CD4-positive, alpha-beta T cell treated with Interleukin-6 for 4 hours (primary cell): ENCODE results near the gene PWP1.
"Not testable (repeated sequence)": the region's sequence is repeated elsewhere in the genome, so short reads cannot be mapped to it uniquely, and the experiment has no call there.

ENCODE experiments used
- DNase-seq: peaks from one replicate; pipeline ENCODE4 v3.0.0-alpha.2; 2020; ENCODE audit warnings: mixed read lengths

Gene PWP1

DNA sequence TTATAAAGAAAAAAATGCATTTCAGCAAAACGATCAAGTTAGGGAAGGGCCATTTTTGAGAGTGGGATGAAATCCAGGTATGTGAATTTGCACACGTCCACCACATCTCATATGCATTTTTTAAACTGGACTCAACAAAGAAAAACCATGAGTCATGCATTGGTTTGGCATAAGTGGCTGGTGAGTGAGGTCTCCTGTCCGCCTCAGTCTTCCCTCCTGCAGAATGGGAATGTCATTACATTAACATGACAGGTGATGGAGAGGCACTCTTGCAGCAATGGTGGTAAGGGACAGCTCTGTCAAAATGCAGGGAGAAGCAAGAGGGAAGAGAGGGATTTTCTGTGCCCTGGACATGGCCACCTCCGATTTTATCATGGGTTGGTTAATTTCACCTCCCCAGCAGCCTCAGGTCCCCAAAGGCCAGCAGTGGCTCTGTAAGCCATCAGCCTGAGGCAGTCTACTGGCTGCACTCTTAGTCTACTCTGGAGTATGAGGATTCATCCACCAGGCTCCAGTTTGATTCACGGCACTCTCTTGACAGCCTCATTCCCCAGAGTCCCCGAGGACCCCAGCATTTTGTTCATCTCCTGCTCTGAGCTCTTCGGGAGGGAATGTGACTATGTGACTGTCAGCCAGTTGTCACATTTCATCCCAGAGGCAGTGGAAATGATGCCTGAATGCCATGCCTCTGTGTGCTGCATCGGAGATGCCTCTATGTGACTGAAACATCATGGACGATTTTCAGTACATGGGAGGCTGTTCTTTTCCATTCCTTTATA lies 17.1 kb upstream of the PWP1 start:
- no peak for DNase-seq

GRCh38 chr12:107669946-107670345 lies 15.7 kb upstream of the PWP1 start:
- DNase-seq = no peak

DNA sequence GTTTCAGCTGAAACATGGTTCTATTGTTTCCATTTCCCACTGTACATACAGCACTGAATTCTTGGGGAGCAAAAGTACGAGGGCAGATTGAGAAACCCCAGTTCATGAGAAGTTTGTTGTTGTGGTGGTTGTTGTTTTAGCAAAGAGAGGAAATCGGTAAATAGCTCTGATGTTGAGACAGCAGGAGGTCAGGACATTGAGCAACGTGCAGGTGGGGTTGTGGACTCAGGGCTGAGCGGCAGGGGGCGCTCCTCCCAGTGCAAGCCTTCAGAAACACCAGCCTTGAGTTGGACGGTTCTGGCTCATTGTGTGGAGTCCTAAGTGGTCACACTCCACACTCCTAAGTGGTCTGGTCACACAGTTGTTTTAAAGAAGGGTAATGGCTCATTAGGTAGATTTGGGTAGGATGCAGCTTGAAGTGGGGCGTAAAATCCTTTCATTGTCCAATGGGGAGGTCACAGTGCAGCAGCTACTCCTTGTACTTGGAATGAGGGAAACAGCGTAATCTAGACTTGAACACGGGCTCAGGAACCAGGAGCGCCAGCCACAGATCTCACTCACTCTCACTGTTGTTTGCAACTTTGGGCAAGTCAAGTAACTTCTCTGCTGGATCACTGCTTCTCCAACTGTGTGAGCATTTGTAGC lies 14.5 kb upstream of the PWP1 start:
- peak; percentile 43 for DNase-seq

- DNase-seq = no peak
Measured at GRCh38 chr12:107677671-107678070, 7.9 kb upstream of the PWP1 start.

DNA sequence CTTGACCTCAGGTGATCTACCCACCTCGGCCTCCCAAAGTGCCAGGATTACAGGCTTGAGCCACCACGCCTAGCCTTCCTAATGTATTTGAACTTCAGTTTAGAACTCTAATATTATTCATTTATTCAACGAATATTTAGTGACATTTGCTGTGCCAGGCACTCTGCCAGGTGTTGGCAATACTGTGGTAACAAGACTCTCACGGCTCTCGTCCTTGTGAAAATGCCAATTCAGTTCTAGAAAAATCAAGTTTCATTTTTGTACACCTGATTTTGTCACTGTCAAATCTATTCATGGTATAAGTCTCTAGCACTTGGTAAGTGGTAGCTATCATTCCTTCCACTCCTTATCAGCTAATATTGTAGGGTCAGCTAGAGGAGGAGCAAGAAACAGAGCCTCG lies 6.3 kb upstream of the PWP1 start:
- no peak for DNase-seq

GRCh38 chr12:107681455-107681835 lies 4.2 kb upstream of the PWP1 start:
- DNase-seq = no peak

DNA sequence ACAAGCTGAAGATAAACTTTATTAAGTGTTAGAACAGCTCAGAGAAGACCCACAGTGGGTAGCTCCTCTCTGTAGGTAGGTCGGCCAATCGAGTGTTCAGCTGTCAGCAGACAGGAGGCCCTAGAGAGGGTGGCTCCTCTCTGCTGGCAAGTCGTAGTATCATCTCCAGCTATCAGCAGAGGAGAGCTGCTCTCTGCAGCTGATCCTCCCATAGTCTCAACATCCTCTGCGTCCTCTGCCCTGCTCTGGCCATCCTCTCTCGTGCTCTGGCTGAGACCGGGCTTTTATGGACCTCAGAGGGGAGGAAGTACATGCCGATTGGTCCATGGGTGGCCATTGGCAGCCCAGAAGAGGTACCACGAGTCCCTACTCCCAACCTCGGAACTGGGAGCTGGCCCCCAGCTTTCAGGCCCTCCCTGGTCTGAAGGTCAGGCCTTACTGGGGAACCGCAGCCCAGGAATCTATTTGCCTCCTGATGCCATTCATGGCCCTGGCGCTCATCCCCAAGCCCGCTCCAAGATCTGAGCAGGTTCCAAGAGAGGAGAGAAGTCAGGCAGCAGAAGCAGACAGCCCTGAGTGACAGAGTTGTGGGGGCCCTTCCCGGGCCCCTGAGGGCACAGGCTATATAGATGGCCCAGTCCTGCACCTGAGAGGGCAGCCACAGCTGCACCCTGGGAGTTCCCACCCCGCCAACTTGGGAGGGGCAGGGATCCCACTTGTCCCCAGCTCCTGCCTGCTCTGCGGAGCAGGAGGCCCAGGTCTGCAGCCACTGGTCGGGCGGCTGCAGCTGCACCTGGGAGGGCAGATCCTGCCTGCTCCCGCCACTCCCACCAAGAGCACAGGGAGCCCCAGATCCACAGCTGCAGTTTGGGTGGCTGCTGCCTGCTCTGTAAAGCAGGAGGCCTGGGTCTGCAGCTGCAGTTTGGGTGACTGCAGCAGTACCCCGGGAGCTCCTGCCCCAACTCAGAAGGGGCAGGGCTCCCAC lies 3.5 kb upstream of the PWP1 start:
- no peak for DNase-seq

DNA sequence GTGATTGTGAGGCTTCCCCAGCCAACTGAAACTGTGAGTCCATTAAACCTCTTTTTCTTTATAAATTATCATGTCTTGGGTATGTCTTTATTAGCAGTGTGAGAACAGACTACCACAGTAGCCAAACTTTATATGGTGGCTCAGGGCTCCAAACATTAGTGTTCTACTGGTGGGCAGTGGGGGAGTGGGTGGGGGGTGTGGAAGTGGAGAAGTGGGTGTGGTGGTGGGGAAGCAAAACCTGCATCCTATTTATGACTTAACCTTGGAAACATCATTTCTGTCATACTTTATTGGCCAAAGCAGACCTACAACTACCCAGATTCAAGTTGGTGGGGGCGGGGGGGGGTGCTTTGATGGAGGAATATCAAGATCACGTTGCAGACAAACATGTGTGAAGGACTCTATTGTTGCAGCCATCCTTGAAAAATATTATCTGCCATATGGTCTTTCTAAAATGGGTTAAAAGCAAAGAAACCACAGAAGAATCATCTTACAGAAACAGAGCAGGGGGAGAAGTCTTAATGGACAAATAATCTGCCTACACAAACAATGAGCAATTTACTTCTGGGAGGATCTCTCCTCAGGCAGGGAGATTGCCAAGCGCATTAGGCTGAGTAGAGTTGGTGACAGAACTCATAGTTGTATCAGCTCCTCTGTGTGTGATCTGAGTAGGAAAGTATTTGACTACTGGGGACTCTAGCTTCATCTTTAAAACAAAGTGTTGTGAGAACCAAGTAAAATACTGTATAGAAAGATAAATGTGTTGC lies 1.4 kb upstream of the PWP1 start:
- no peak for DNase-seq

GRCh38 chr12:107684990-107685359 lies 624 bp upstream of the PWP1 start:
- peak; percentile 18 for DNase-seq

DNA sequence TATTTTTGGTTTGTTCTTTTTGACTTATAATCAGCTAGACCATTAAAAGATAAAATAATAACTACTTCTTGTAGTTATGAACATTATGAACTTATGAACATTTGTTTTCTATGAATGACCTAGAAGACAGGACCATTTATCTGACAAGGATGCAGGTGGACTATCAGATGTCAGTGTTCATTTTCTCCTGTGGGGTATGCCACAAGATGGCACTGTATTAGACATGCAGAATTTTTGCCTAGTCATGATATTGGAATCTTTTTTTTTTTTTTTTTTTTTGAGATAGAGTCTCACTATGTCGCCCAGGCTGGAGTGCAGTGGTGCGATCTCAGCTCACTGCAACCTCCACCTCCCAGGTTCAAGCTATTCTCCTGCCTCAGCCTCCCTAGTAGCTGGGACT lies 10.2 kb downstream of the PWP1 start:
- DNase-seq = not testable (repeated sequence)

GRCh38 chr12:107702106-107702505 lies 16.5 kb downstream of the PWP1 start:
- no peak for DNase-seq

DNA sequence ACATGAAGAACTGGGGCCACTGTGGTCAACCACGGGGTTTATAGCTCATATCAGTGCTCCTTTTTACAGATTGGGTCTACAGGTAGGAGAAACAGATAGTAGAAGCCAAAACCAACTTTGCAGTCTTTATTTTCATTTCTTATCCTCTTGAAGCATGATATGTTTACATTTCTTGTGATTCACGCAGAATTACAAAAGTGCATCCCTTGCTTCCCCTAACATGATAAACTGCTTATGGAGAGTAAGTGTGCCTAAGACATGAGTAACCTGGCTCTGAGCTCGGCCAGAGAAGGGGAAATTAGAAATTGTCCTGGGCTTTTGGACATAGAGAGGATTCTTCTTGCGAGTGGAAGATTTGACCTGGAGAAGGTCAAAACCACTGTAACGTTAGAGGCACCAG lies 18.4 kb downstream of the PWP1 start:
- no peak for DNase-seq

- DNase-seq = not testable (repeated sequence)
Measured at GRCh38 chr12:107705522-107705921, 19.9 kb downstream of the PWP1 start.

GRCh38 chr12:107715780-107716179 lies 30.2 kb downstream of the PWP1 start:
- DNase-seq = no peak

DNA sequence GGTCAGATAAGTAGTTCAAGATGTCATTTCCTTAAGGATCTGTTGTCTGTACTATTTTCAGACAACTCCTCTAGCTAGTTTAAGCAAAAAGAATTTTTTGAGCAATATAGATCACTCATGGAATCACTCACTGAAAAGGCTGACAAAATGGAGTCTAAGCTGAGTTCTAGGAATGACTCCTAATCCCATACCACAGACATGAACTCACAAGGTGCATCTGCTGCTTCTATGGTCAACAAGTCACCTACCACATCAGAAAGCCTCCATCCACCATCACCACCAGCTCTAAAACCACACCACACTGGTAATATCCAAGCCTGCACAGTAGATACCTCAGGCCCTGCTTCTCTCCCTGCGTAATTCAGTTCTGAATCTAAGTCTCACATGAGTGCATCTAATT lies 33.0 kb downstream of the PWP1 start:
- DNase-seq = no peak

DNA sequence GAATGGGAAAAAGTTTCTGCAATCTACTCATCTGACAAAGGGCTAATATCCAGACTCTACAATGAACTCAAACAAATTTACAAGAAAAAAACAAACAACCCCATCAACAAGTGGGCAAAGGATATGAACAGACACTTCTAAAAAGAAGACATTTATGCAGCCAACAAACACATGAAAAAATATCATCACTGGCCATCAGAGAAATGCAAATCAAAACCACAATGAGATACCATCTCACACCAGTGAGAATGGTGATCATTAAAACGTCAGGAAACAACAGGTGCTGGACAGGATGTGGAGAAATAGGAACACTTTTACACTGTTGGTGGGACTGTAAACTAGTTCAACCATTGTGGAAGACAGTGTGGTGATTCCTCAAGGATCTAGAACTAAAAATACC lies 41.7 kb downstream of the PWP1 start:
- DNase-seq = not testable (repeated sequence)

GRCh38 chr12:107727742-107728141 lies 42.1 kb downstream of the PWP1 start:
- not testable (repeated sequence) for DNase-seq

- DNase-seq = no peak
Measured at GRCh38 chr12:107730618-107731341, 45.2 kb downstream of the PWP1 start.

DNA sequence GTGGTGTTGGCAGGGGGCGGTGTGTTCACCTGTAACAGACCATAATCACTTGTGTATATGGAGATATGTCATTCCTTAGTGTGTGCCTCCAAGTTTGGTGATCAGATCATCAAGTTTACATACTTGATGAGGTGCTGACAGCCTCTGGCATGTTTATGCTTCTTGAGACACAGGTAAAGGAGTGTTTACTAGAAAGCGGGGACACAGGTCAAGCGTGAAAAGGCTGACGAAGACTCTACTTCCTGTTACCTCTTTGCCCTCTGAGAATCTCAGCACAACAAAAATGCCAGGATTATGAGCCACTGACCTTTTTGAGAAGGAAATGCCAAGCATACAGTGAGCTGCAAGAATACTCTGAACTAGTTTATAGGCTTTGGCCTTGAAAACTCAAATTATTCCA lies 45.8 kb downstream of the PWP1 start:
- DNase-seq = no peak

DNA sequence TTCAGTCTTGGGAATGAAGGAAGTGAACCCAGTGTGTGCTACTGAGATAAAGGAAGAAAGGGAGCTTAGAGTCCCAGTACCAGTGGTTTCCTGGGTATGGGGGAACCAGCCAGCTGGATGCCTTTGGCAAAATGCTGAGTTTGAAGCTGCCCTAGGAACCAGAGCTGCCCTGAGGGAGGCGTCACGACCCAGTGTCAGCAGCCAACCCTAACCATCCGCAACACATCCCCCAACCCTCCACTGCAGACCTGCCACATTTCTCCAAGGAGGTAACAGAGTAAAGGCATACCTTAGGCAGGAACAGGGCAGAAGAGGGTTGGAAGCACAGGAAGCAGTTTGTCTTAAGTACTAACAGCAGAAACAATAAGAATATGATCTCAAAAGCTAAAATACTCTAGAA lies 46.8 kb downstream of the PWP1 start:
- DNase-seq = no peak

- no peak for DNase-seq
Measured at GRCh38 chr12:107734139-107734538, 48.5 kb downstream of the PWP1 start.

DNA sequence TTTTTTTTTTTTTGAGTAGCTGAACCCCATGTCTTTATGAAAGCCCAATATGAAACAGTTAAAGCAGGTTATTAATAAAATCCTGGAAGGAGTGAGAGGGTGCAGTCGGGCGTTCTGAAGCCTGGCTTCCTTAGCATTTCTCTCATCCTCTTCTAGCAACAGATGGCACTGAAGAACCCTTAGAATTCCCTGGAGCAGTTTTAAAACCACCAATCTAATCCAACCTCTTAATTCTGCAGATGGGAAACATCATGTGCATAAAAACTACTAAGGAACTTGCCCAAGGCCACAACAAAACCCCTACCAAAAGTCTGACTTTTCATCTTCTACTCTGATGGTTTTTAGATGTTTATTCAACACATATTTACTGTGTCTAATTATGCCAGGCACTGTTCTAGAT lies 50.2 kb downstream of the PWP1 start:
- DNase-seq = no peak
